Measurements from ENCODE around the gene SHROOM3.
"Not testable (repeated sequence)": the region's sequence is repeated elsewhere in the genome, so short reads cannot be mapped to it uniquely, and the experiment has no call there.

SHROOM3 gene

DNA sequence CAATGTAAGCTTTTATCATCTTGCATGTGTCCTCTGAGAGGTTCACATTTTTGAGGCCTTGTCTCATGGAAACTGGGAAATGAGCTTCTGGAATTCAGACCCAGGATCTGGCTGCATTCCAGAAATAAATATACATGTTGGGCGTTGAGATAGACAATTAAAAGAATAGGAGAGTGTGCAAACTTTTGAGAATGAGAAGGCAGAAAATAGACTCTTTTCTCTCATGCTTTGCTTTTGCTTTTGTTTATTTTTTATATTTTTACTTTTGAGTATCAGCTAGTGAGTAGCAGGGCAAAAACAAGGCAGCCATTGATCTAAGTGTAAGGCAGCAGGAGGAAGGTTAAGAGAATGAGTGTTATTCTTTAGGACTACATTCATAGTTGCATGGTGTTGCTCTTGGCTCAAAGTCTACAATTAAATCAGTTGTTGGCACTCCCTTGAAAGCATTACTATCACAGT is 12.4 kb downstream of the SHROOM3 start:
- DNase-seq = no peak

DNA sequence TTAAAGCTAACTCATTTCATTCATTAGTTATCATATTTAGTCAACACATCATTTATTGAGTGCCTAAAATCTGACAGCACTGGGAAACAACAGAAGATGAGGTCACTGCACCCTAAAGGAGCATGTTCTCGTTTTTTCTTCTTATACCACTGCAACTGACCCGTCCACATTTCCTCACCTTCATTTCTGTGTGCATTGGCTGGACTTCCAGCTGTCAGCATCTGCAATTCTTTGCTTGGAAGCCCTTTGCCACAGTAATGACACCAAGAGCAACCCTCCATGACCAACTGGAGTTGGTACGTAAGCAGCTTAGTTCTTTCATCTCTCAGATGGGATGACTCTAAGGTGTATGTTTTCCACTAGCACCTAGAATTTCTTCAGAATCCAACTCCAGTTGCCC is 13.2 kb downstream of the SHROOM3 start:
- no peak for DNase-seq

DNA sequence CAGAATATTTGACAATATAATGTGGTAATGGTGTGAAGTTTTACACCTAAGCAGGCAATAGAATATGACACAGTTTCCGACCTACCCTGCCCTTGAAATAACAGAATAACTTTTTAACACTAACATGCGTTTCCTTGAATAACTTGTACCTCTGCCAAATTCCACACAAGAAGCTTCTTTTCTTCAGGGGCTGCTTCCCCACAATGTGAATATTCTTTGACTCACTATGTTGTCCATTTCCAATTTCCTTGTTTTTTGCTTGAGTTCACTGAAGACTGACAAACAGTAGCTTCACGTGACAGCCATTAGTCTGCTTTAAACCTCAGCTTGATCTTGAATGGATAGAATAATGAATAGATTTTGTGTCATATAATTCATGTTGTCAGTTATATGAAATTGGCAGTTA is 14.3 kb downstream of the SHROOM3 start:
- DNase-seq = no peak

DNA sequence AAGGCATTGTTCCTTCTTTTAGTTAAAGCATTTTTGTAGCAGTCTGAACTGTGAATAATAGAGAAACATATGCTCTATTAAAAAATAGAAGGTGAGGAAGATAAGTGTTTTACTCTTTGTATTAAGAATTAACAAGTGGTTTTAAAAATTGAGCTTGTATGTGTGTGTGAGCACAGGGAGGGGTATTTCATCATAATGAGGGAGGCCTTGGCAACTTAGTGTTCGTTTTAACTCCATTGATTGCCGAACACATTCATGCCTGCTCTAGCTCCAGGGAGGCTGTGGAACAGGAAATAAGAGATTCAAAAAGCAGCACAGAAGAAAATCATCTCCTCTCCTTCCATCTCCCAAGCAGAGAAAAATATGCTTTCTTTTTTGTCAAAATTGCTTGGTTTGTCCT is 14.8 kb downstream of the SHROOM3 start:
- no peak for DNase-seq

DNA sequence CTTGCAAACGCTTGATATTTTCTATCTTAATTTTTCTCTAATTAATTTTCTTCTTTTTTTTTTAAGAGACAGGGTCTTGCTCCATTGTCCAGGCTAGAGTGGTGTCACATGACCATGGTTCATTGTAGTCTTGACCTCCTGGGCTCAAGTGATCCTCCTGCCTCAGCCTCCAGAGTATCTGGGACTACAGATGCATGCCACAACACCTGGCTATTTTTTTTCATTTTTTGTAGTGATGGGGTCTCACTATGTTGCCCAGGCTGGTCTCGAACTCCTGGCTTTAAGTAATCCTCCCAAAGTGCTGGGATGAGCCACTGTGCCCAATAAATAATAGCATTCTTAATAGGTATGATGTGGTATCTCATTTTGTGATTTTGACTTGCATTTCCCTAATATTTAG is 18.2 kb downstream of the SHROOM3 start:
- DNase-seq = no peak

DNA sequence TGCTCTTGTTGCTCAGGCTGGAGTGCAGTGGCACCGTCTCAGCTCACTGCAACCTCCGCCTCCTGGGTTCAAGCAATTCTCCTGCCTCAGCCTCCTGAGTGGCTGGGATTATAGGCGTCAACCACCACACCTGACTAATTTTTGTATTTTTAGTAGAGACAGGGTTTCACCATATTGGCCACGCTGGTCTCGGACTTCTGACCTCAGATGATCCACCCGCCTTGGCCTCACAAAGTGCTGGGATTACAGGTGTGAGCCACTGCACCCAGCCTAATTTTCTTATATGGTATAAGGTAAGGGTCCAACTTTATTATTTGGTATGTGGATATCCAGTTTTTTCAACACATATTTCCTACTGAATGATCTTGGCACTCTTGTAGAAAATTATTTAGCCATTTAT is 19.0 kb downstream of the SHROOM3 start:
- DNase-seq = not testable (repeated sequence)

DNA sequence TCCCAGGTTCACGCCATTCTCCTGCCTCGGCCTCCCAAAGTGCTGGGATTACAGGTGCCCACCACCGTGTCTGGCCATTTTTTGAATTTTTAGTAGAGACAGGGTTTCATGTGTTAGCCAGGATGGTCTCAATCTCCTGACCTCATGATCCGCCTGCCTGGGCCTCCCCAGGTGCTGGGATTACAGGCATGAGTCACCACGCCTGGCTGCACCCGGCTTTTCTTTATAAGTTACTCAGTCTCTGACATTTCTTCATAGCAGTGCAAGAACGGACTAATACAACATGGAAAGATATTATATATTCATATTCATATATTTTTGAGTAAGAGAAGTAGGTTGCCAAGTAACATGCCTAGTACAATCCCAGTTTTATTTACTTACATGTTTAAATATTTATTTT is 22.9 kb downstream of the SHROOM3 start:
- DNase-seq = no peak

DNA sequence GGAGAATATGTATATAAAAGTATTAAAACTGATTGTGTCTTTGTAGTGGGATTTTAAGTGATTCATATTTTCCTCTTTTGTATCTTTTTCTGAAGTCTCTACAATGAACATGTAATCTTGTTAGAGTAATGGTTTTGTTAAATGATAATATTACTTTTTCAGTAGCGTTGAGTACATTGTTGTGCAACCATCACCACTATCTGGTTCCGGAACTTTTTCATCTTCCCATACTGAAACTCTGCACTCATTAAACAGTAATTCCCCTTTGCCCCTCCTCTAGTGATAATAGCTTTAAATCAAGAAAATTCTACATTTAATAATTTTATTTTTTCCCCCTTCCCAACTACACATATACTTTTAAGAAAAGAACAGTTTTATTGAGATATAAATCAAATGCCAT is 23.3 kb downstream of the SHROOM3 start:
- no peak for DNase-seq

DNA sequence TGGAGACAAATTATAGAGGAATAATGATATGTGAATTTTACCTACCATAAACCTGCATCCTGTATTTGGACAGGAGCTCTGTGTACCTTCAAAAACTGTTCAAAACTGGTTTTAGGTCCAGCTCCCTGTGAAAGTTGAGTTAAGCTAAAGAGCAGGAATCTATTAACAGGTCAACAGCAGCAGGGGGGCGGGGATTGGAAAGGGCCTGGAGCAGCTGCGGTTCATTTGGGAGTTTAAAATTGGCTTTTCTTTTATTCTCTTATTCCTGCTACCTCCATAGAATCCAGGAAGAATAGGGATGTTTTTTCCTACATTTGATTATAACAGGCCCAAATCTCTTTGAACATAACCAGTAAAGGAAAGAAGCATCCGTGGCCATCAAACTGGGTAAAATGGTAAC is 23.8 kb downstream of the SHROOM3 start:
- DNase-seq = no peak

DNA sequence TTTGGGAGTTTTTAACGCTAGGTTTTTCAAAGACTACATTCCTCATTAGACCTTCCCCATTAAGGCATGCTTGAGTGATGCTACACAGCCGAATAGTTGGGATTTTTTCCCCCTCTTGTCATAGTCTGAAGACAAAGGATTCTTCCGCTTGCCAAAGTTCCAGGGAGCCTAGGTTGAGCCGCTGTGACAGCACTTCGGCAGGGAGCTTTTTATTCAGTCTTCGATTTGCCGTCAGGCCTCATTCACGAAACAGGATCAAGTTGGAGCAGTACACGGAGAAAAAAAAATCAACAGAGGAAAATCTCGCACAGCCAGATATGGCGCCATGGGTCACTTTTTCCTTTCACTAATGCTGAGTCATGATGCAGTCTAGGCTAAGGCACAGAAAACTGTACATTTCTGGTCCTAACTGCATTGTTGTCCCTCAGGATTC is 24.3 kb downstream of the SHROOM3 start:
- DNase-seq = no peak

DNA sequence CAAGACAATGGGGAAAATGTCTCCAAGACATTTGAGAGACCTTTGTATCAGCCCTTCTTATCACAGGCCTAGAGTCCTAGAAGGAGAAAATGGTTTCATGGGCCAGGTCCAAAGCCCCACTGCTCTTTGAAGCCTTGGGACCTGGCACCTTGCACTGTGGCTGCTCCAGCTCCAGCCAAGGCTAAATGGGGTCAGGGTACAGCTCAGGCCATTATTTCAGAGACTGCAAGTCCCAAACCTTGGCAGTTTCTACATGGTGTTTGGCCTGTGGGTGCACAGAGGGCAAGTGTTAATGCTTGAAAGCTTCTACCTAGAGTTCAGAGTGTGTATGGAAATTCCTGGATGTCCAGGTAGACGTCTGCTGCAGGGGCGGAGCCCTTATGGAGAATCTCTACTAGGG is 28.5 kb downstream of the SHROOM3 start:
- no peak for DNase-seq

DNA sequence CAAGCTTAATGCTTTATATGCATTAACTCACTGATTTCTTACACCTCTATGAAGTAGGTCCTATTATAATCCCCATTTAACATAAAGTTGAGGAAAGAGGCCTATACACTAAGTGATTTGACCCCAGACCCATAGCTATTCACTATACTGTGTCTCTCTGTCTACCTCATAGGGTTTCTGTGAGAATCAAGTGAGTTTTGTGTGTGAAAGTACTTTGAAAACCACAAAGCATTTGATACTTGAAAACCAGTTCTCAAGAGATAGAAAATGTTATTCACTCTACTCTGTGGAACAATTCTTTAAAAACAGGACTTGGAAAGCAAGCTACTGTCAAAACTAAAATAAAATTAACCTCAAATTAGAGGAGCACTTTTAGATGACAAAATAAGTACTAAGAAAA is 35.0 kb downstream of the SHROOM3 start:
- no peak for DNase-seq

DNA sequence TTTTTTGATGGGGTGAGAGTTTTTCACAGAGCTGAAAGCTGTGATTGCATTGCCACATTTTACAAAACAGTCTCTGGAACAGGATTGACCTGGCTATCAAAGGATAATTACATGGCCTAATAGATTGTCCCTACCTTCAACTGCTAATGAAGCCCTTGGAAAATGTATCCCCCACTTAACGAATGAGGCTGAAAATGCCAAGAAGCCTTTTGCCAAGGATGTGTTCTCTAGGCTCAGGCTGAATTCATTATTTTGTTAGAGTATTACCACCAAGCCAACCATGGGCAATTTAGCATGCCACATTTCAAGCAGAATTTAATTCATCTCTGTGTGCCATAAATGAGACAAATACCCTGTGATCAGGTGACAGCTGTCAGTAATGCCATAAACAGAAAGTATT is 35.5 kb downstream of the SHROOM3 start:
- DNase-seq = no peak

DNA sequence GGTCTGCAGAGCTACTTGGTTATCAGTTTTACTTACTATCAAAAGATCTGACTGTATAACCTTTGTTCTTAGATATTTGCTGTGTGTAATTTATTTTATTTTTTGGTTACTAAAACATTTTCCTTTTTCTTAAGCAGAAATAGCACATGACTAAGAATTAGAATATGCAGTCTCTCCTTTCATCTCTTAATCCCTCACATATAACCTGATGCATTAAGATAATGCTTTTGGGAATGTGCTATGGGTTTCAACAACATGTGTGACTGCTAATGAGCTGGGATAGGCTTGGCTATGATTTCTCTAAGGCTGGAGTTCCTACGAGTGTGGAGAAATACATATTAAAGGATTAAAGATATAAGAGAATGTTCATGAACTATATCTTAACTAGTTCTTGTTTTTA is 41.5 kb downstream of the SHROOM3 start:
- DNase-seq = no peak

DNA sequence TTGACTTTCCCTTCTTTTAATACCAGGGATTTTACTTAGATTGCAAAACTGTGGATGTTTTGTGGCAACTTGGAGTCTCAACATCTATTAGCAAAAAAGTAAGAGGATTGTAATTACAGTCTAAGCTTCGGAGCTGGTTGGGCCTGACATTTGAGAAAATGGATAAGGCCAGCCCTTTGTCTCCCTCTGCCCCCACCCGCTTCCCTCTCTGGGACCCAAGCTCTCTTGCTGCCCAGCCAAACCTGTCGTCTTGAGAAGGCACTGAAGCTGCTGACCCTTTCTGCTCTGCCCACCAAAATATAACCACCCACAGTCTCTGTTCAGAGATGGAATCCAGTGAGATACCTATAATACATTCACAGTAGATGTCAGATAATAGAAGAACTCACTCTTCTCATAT is 49.6 kb downstream of the SHROOM3 start:
- no peak for DNase-seq

DNA sequence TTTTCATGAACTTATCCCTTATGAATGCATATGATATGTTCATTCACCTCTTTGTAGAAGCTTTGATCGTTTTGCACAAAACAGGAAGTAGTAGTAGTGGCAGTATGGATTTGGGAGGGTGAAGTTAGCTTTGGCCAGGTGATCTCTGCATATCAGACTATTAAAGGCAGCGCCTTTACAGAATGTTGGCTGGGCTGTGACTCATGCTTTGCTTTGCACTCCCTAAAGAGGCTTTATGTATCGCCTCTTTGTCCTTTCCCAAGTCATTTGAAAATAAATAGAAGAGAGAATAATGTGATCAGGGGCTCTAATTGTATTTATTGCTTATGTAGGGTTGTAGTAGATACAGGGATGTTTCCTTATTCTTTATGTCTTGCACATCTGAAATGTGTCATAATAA is 50.4 kb downstream of the SHROOM3 start:
- DNase-seq = no peak

DNA sequence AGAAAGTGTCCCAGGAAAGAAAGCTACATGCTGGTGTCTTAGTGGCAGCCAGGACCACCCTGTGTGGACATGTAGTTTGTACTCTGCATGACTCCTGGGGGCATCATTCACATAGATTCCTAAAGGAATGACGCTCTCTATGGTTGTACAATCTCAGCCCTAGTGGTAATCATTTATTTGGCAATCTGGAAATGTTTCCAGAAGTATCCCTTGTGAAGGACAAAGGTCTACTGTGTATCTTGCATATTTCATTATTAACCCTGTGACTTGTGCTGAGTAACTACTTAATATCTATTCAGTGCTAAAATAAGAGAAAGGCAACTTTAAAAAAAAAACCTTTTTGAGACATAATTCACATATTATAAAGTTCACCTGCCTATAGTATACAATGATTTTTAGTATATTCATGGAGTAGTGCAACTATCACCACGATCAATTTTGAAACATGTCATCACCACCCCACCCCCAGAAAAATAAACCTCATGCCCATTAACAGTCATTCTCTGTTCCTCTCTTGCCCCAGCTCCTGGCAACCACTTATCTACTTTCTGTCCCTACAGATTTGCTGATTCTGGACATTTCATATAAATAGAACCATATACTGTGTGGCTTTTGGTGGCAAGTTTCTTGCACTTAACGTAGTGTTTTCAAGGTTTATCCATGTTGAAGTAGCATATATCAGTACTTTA is 51.7 kb downstream of the SHROOM3 start:
- no peak for DNase-seq

DNA sequence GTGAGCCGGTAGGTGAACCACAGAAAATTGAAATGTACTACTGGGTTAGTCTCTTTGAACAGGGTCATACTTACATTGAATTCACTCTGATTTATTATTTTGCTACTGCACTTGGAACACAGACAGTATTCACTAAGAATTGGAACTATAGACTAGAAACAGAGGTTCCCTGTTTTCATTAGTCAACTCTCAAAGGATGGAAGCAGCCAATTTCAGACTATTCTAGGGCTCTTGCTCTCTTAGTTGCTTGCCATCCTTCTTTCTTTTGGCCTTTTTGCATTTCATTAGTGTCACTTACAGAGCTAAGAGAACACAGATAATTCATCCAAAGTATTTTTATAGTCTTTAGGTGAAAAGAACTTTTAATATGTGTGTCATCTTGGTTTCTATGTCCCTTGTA is 52.6 kb downstream of the SHROOM3 start:
- no peak for DNase-seq

DNA sequence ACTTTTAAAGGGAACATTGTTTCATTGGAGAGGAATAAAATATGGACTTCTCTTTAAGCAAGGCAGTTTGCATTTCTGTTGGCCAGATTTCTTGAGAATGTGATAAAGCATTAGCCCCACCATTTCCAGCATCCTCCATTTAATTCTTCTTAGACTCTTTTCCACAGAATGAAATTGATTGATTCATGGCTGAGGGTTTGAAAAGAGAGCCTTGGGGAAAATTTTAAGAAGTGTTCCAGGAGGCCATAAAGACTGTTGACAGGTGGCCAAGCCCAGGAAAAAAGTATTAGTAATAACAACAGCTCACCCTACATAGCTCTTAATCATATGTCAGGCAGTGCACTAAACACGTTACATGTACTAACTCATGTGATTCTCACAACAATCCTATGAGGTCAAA is 53.4 kb downstream of the SHROOM3 start:
- no peak for DNase-seq

DNA sequence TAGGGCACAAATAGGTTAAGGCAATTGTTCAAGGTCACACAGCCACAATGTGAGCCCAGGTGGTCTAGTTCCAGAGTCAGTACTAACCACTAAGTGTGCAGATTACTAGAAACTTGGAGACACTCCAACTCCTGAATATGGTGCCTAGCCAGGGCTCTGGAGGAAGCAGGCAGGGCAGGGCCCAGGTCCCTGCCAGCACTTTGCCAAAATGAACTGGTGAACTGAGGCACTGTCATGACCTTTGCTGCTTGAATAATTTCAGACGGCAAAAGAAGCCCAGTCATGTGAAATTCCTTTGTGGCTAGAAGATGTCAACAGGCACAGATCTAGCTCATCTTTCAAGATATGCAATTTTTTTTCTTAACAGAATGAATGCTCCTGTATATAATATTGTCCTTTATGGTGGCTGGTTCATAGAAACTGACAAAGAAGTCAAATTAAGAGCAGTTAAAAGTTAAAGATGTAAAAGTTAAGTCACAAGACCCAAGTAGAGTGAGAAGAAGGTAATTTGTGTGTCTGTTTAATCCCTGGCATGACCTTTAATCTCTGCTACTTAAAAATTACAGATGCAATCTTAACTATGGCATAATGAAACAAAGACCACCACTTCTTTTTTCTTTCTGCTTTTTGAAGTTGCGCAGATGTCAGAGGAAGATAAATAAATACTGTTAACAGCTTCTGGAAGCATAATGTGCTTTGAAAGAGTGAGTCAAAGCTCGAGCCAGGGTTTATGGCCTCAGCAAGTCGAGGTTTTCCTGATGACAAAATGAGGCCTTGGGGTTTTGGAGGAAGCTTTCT is 54.1 kb downstream of the SHROOM3 start:
- no peak for DNase-seq

DNA sequence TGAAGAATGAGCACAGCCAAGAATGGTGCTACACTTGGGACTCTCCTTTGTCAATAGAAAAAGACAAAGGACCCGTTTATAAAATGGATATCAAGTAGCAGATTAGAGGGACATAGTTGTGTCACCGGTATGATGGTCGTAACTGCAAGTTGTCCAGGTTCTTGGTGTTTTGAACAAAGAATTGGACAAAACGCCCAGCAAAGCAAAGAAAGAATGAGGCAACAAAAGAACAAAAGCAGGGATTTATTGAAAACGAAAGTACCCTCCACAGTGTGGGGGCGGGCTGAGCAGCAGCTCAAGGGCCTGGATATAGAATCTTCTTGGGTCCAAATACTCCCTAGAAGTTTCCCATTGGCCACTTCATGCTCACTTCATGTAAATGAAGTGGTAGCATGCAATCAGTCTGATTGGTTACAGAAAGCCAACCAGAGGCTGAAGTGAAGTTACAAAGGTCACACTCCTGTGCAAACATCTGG is 54.7 kb downstream of the SHROOM3 start:
- no peak for DNase-seq

DNA sequence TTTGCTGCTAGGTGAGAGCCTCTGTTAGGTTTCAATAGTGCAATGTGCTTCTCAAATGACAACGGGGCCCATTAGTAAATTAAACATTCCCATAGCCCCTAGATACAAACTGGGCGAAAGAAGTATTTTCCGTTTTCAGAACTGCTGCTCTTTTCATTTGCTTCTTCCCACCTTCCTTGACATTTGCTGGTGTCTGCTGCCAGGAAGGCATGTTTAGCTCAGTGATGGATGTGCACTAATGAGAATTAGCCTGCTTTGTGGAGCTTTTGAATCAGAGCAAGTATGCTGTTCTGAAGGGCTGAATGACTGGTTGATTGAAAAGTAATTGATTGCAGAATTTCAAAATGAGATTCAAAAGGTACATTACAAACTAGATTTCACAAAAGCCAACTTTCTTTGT is 57.0 kb downstream of the SHROOM3 start:
- no peak for DNase-seq

DNA sequence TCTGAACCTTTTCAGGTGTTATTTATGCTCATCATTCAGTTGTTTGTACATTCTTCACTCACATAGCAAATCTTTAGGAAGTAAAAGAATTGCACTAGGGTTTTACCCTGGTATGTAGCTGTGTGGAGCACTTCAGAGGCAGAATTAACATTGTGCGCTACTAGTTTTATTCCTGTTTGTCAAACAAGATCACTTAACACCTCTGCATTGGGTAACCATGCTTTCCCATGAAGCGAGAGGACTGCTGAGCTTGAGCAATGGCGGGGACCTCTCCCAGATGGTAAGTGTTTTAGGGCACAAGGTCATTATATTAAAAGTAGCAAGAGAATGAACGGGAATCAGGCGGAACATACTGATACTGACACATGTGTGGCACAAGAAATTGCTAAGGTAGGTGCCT is 59.2 kb downstream of the SHROOM3 start:
- no peak for DNase-seq

DNA sequence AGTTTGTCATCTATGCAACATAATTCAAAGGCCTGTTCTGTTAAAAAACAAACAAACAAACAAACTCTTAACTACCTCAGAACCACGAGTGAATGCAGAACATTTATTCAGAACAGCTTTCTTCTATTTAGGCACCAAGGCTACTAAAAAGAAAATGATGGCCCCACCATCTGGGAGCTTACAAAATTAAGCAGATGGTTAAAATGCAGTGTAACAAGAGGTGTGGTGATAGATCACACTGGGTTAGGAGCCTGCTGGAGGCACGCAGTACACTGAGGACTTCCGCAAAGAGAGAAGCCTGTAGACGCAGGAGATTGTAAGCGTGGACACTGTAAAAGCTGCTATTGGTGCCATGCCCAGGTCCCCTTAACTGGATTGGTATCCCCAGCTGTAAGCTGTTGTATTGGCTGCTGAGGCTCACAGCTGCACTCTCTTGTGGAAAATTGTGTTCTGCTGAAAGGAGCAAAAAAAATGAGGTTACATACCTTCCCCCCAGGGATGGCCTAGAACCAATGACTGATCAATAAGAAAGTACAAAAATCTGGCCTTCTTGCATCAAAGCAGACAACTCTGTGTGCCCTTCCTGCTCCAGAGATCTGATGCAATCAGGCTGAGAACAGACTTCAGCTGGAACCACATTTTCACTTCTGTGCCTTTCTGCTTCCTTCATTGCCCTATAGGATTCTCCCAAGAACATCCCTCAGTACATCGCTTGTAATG is 60.0 kb downstream of the SHROOM3 start:
- no peak for DNase-seq

All from activated CD8-positive, alpha-beta memory T cell treated with anti-CD3 and anti-CD28 coated beads for 24 hours (primary cell).